CD14-positive monocyte (primary cell): ENCODE data around the gene IZUMO1R. TPM values are rescaled to one million over a fixed set of nuclear protein-coding genes. Genes with fewer than 3 reads are reported as not detected.

Experiments
- DNase-seq, 3 donors: peaks; one replicate each; pipeline ENCODE4 v3.0.0-alpha.2; 2011 to 2022
- H2AFZ ChIP-seq: 2 replicates; pipeline ENCODE4 v1.6.0; 2012; ENCODE audit warnings: mild to moderate bottlenecking, low read depth, low read length, inconsistent platforms; ENCODE audit not compliant: insufficient read depth, poor library complexity, severe bottlenecking
- H3K27ac ChIP-seq, 2 donors: 1 replicate in 1 of 2; 2 replicates in 1 of 2; pipeline ENCODE4 v1.5.1; 2012 to 2013; ENCODE audit warnings: low read length in 2 of 2, control low read depth in 1 of 2, inconsistent platforms in 1 of 2, low read depth in 1 of 2, mild to moderate bottlenecking in 1 of 2
- H3K27me3 ChIP-seq, 2 donors: one replicate each; pipeline versions ENCODE4 v1.6.0 to v1.6.1; 2011 to 2013; ENCODE audit warnings: low read length in 2 of 2; ENCODE audit not compliant: control insufficient read depth in 2 of 2, insufficient read depth in 2 of 2
- H3K36me3 ChIP-seq, 2 donors: replicated peaks in 1 of 2; 1 replicate in 1 of 2; 2 replicates in 1 of 2; pipeline versions ENCODE4 v1.5.1 to v1.6.1; 2012 to 2013; ENCODE audit warnings: low read length in 2 of 2, control low read depth in 1 of 2, inconsistent platforms in 1 of 2, mild to moderate bottlenecking in 1 of 2; ENCODE audit not compliant: insufficient read depth in 2 of 2, control insufficient read depth in 1 of 2
- H3K4me1 ChIP-seq, 2 donors: 1 replicate in 1 of 2; 2 replicates in 1 of 2; pipeline versions ENCODE4 v1.5.1 to v1.6.1; 2012 to 2013; ENCODE audit warnings: low read length in 2 of 2, control low read depth in 1 of 2, inconsistent platforms in 1 of 2, mild to moderate bottlenecking in 1 of 2, moderate library complexity in 1 of 2; ENCODE audit not compliant: insufficient read depth in 2 of 2, control insufficient read depth in 1 of 2
- H3K4me2 ChIP-seq: replicated peaks from 2 replicates; pipeline ENCODE3; 2012; ENCODE audit warnings: low read length, moderate library complexity, mild to moderate bottlenecking; ENCODE audit not compliant: poor library complexity, severe bottlenecking; ENCODE audit errors: extremely low read depth
- H3K4me3 ChIP-seq, 3 experiments: fragments of 200-600 bp in 1 of 3; sonication (generic) in 1 of 3; replicated peaks in 1 of 3; 1 replicate in 2 of 3; 2 replicates in 1 of 3; pipeline ENCODE4 v1.5.1; 2011 to 2013; ENCODE audit warnings: low read length in 3 of 3, mild to moderate bottlenecking in 3 of 3, control low read depth in 2 of 3, low read depth in 2 of 3, inconsistent platforms in 1 of 3, moderate library complexity in 1 of 3
- H3K79me2 ChIP-seq: 2 replicates; pipeline ENCODE4 v1.6.0; 2012; ENCODE audit warnings: mild to moderate bottlenecking, control low read depth, inconsistent platforms, low read length, moderate library complexity; ENCODE audit not compliant: insufficient read depth
- H3K9ac ChIP-seq: 2 replicates; pipeline ENCODE4 v1.6.0; 2017; ENCODE audit warnings: low read length, mild to moderate bottlenecking; ENCODE audit not compliant: insufficient read depth, poor library complexity, severe bottlenecking
- H3K9me3 ChIP-seq, 2 donors: replicated peaks in 1 of 2; 1 replicate in 1 of 2; 2 replicates in 1 of 2; pipeline versions ENCODE4 v1.5.1 to v1.6.1; 2012 to 2013; ENCODE audit warnings: low read length in 2 of 2, control low read depth in 1 of 2; ENCODE audit not compliant: control insufficient read depth in 1 of 2, insufficient read depth in 1 of 2
- H4K20me1 ChIP-seq: 2 replicates; pipeline ENCODE4 v1.6.0; 2012; ENCODE audit warnings: mild to moderate bottlenecking, low read length, control low read depth, moderate library complexity; ENCODE audit not compliant: insufficient read depth
- H3K27ac Mint-ChIP-seq, 7 donors: one replicate each; pipeline ENCODE4 v1.8.0; 2020; ENCODE audit warnings: mild to moderate bottlenecking in 7 of 7, mixed read lengths in 7 of 7, moderate library complexity in 6 of 7, inconsistent platforms in 2 of 7
- H3K27me3 Mint-ChIP-seq, 3 donors: one replicate each; pipeline ENCODE4 v1.8.0; 2021 to 2022; ENCODE audit warnings: low read depth in 3 of 3, mild to moderate bottlenecking in 3 of 3, mixed read lengths in 3 of 3, moderate library complexity in 3 of 3, inconsistent platforms in 1 of 3
- H3K36me3 Mint-ChIP-seq, 2 donors: one replicate each; pipeline ENCODE4 v1.8.0; 2020; ENCODE audit warnings: mixed read lengths in 2 of 2, inconsistent platforms in 1 of 2, mild to moderate bottlenecking in 1 of 2
- H3K4me1 Mint-ChIP-seq: one replicate; pipeline ENCODE4 v1.8.0; 2020; ENCODE audit warnings: mild to moderate bottlenecking, mixed read lengths
- H3K4me3 Mint-ChIP-seq, 2 donors: one replicate each; pipeline ENCODE4 v1.8.0; 2020; ENCODE audit warnings: mild to moderate bottlenecking in 2 of 2, mixed read lengths in 2 of 2, moderate library complexity in 1 of 2
- H3K9me3 Mint-ChIP-seq, 7 donors: one replicate each; pipeline ENCODE4 v1.8.0; 2020 to 2022; ENCODE audit warnings: mixed read lengths in 7 of 7, mild to moderate bottlenecking in 6 of 7, moderate library complexity in 6 of 7, inconsistent platforms in 2 of 7
- WGBS: methylation state at CpG from one replicate; pipeline ENCODE4 v1.1.5; 2013; ENCODE audit warnings: missing lambda C conversion rate; ENCODE audit not compliant: insufficient coverage; 5-methylcytosine and 5-hydroxymethylcytosine counted together
- intact Hi-C, 2 donors: fragments of 100-400 bp; cut with micrococcal nuclease; formaldehyde crosslinking; loops; one replicate each; pipeline versions ENCODE4 v1.15.0 to v1.15.1; 2023
- polyA plus RNA-seq, 3 donors: library from polyadenylated mRNA; depleted of rRNA in 1 of 3; unstranded in 2 of 3; stranded (reverse) in 1 of 3; fragments of 300-500 nt in 2 of 3; fragments of >200 nt in 1 of 3; fragmentation: Illumina TruSeq in 2 of 3; gene quantifications; 1 replicate in 2 of 3; 2 replicates in 1 of 3; pipeline ENCODE4 v1.2.3, GENCODE V29; 2012 to 2021
- TF ChIP-seq, protein P1 (sequence below): fragments of 200-600 bp; IDR thresholded peaks from one replicate; pipeline ENCODE4 v1.8.0; 2022; ENCODE audit warnings: antibody characterized with exemption, mild to moderate bottlenecking

The IZUMO1R gene
- polyA plus RNA-seq, 3 donors, result not detected

DNA sequence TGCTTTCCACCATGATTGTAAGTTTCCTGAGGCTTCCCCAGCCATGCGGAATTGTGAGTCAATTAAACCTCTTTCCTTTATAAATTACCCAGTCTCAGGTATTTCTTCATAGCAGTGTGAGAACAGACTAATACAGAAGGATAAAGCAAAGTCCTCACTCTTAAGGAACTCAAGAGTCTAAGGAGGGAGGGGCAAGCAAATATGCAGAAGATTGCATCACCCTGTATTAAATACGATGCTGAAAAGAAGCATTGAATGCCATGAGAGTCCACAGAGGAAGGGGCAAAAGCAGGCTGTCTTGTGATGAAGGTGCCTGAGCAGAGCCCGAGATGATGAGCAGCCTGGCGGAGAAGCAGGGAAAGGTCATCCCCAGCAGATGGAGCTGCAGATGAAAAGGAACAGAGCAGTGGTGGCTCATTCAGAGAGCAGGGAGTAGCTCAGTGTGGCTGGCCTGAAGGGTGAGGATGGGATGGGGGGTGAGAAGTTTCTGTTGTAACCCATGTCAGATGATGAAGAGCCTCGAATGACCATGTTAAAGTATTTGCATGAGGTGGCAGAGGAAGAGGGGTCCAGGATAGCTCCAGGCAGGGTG, 6.3 kb upstream of the IZUMO1R start:
- H3K4me1 ChIP-seq, result no peaks in the 10 kb centered on the region
- no peak overlapping the region for H3K4me3 Mint-ChIP-seq
- no peak overlapping the region for H3K4me2 ChIP-seq
- no peak overlapping the region for H3K27ac ChIP-seq
- H4K20me1 ChIP-seq, result no peaks in the 10 kb centered on the region
- H3K36me3 ChIP-seq, result no peaks in the 10 kb centered on the region
- H3K9ac ChIP-seq, result no peak overlapping the region
- intact Hi-C loops, result no loop called here
- H3K9me3 Mint-ChIP-seq, result peaks cover 0 to 3% (median 0%) of the 10 kb centered on the region in 7 donors
- H3K27me3 ChIP-seq, result peaks cover 0 to 4% of the 10 kb centered on the region in 2 donors
- no peaks in the 10 kb centered on the region for H3K36me3 Mint-ChIP-seq
- 98% methylated on average over 4 of the region's 5 CpGs for WGBS
- no peak overlapping the region for H3K27ac Mint-ChIP-seq
- H2AFZ ChIP-seq, result no peak overlapping the region
- H3K4me1 Mint-ChIP-seq, result no peaks in the 10 kb centered on the region
- TF ChIP-seq, protein P1, sequence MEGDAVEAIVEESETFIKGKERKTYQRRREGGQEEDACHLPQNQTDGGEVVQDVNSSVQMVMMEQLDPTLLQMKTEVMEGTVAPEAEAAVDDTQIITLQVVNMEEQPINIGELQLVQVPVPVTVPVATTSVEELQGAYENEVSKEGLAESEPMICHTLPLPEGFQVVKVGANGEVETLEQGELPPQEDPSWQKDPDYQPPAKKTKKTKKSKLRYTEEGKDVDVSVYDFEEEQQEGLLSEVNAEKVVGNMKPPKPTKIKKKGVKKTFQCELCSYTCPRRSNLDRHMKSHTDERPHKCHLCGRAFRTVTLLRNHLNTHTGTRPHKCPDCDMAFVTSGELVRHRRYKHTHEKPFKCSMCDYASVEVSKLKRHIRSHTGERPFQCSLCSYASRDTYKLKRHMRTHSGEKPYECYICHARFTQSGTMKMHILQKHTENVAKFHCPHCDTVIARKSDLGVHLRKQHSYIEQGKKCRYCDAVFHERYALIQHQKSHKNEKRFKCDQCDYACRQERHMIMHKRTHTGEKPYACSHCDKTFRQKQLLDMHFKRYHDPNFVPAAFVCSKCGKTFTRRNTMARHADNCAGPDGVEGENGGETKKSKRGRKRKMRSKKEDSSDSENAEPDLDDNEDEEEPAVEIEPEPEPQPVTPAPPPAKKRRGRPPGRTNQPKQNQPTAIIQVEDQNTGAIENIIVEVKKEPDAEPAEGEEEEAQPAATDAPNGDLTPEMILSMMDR, result no peak
- no peaks in the 10 kb centered on the region for H3K9me3 ChIP-seq
- H3K27me3 Mint-ChIP-seq, result peaks cover 1 to 10% (median 10%) of the 10 kb centered on the region in 3 donors
- no peak for DNase-seq
- no peaks in the 10 kb centered on the region for H3K79me2 ChIP-seq
- no peak overlapping the region for H3K4me3 ChIP-seq

DNA sequence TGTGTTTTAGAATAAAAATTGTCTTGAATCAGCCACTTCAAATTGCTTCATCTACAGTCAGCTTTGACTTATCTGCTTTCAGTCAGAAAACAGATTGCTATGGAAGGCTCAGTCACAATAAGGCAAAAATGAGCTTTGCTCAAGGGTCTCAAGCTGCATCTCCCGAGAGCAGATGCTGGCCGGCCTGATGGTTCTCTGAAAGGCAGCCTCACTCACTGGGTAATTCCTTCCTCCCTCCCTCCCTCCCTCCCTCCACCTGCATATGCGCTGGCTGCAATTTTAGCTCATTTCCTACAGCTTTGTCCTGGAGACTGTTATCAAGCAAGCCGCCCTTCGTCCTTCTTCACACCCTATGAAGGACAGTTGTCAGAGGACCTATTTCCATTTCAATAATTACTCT, 1.6 kb upstream of the IZUMO1R start:
- H3K36me3 ChIP-seq, result no peaks in the 10 kb centered on the region
- Mint-ChIP-seq H3K4me3 (no peak overlapping the region), H3K36me3 (no peaks in the 10 kb centered on the region), H3K27ac (no peak overlapping the region), H3K27me3 (peaks cover 5 to 14% (median 10%) of the 10 kb centered on the region in 3 donors), H3K9me3 (peaks cover 0 to 3% (median 0%) of the 10 kb centered on the region in 7 donors), H3K4me1 (no peaks in the 10 kb centered on the region)
- WGBS, result 25% methylated on average over 5 of the region's 5 CpGs
- no peak overlapping the region for H3K9ac ChIP-seq
- H3K27me3 ChIP-seq, result peaks cover 0 to 4% of the 10 kb centered on the region in 2 donors
- DNase-seq, result no peak
- H3K4me2 ChIP-seq, result no peak overlapping the region
- TF ChIP-seq, protein P1, result no peak
- no peaks in the 10 kb centered on the region for H3K79me2 ChIP-seq
- no peaks in the 10 kb centered on the region for H3K4me1 ChIP-seq
- H4K20me1 ChIP-seq, result no peaks in the 10 kb centered on the region
- H2AFZ ChIP-seq, result no peak overlapping the region
- intact Hi-C loops, result no loop called here
- H3K4me3 ChIP-seq, result no peak overlapping the region
- H3K9me3 ChIP-seq, result no peaks in the 10 kb centered on the region
- no peak overlapping the region for H3K27ac ChIP-seq
